ENCODE measurements around the gene PLCH1.

GRCh38 chr3:155370764-155371503 lies 373.9 kb downstream of the PLCH1 start:
- no peak for TF ChIP-seq CTCF (conservative IDR thresholded peaks at IDR 0.05; ENCODE audit: low read depth in 2 of 2)
- no peak for TF ChIP-seq EZH2 (IDR thresholded peaks at IDR 0.05; ENCODE audit: low read depth, unreplicated experiment)
- no peak for TF ChIP-seq CREB1 (CRISPR knock-in tag; IDR thresholded peaks at IDR 0.05; ENCODE audit: low read depth)
- TF ChIP-seq NANOG (IDR thresholded peaks at IDR 0.05; ENCODE audit: borderline replicate concordance), result no peak
- no peak for TF ChIP-seq POLR2AphosphoS5 (IDR thresholded peaks at IDR 0.05; ENCODE audit: low read depth)
- no peak for TF ChIP-seq REST (IDR thresholded peaks at IDR 0.05; ENCODE audit: unreplicated experiment)
- TF ChIP-seq EZH2phosphoT487 (IDR thresholded peaks at IDR 0.05; ENCODE audit: unreplicated experiment), result no peak
- TF ChIP-seq ZNF114 (CRISPR knock-in tag; IDR thresholded peaks at IDR 0.05), result no peak
- TF ChIP-seq ETS1 (IDR thresholded peaks at IDR 0.05), result no peak
- no peak for TF ChIP-seq ZNF331 (CRISPR knock-in tag; IDR thresholded peaks at IDR 0.05; ENCODE audit: low read depth)
- no peak for TF ChIP-seq JUNB (IDR thresholded peaks at IDR 0.05; ENCODE audit: unreplicated experiment)
- TF ChIP-seq ZNF462 (CRISPR knock-in tag; IDR thresholded peaks at IDR 0.05), result no peak
- no peak for TF ChIP-seq STAT1 (IDR thresholded peaks at IDR 0.05; ENCODE audit: unreplicated experiment)
